Measurements from ENCODE around the gene FOXP4.

The FOXP4 gene

GRCh38 chr6:41551086-41551700 is 5.0 kb downstream of the FOXP4 start:
- TF ChIP-seq CTCF (IDR thresholded peaks at IDR 0.05; ENCODE audit: borderline replicate concordance, insufficient read depth, low read depth, low read length), result no peak

GRCh38 chr6:41551857-41552256 is 5.7 kb downstream of the FOXP4 start:
- no peak for TF ChIP-seq CTCF (IDR thresholded peaks at IDR 0.05; ENCODE audit: borderline replicate concordance, insufficient read depth, low read depth, low read length)
- no peak overlapping the region for H3K4me3 ChIP-seq (ENCODE audit: low read depth, low read length)

More at GRCh38 chr6:41551086-41551700, 5.0 kb downstream of the FOXP4 start:
- no peak overlapping the region for H3K4me3 ChIP-seq (ENCODE audit: low read depth, low read length)

- TF ChIP-seq CTCF (IDR thresholded peaks at IDR 0.05; ENCODE audit: borderline replicate concordance, insufficient read depth, low read depth, low read length), result no peak
- no peak overlapping the region for H3K4me3 ChIP-seq (ENCODE audit: low read depth, low read length)
Observed at GRCh38 chr6:41552723-41553122, 6.5 kb downstream of the FOXP4 start.

DNA sequence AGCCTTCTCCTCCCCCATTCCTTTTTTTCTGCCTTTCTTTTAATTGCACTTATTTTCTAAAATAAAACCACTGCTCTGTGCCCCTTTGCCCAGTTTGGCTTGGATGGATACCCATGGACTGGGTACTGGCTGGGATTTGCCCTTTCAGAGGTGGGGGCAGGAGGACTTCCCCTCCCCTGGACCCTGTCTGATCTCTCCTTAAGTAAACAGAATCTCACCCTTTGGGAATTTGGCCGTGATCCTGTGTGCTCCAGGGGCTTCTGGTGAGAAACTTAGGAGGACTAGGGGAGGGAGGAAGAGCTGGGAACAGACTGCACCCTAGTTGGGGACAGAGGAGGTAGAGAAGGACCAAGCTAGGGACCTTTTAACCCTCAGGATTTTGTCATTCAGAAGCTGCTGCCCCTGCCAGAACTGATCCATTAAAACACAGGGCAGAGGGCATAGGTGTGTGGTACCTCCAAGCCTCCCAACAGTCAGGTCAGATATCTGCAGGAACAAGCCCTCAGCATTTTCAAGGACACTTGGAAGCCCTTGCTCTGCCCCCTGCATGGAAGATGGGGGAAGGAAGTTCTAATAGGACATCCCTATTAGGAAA is 7.3 kb downstream of the FOXP4 start:
- no peak for TF ChIP-seq CTCF (IDR thresholded peaks at IDR 0.05; ENCODE audit: borderline replicate concordance, insufficient read depth, low read depth, low read length)

GRCh38 chr6:41555326-41556300 is 9.4 kb downstream of the FOXP4 start:
- no peak for TF ChIP-seq CTCF (IDR thresholded peaks at IDR 0.05; ENCODE audit: borderline replicate concordance, insufficient read depth, low read depth, low read length)
- no peak overlapping the region for H3K4me3 ChIP-seq (ENCODE audit: low read depth, low read length)

More for the DNA sequence above, 7.3 kb downstream of the FOXP4 start:
- no peak overlapping the region for H3K4me3 ChIP-seq (ENCODE audit: low read depth, low read length)

DNA sequence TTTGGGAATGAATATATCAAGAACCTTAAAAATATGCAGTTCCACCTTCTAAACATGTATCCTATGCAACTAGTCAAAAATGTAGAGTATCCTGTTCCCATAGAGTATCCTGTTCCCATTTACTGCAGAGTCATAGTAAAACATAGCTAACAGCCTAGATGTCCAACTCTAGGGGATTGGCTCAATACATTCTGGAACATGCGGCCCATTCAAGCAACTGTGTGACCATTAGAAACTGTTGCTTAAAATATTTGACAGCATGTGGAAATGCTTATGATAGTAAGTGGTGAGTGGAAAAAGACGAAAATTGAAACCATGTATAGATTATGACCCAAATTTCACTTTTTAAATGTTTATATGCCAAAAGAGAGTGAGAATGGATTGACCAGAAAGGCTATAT is 11.2 kb downstream of the FOXP4 start:
- H3K4me3 ChIP-seq (ENCODE audit: low read depth, low read length), result no peak overlapping the region

More for the DNA sequence above, 11.2 kb downstream of the FOXP4 start:
- TF ChIP-seq CTCF (IDR thresholded peaks at IDR 0.05; ENCODE audit: borderline replicate concordance, insufficient read depth, low read depth, low read length), result no peak

Measured in GM12875 (cell line).